Muscle of leg (tissue), 11 donors: ENCODE data around the gene ANKRD39. TPM values are rescaled to one million over a fixed set of nuclear protein-coding genes. Genes with fewer than 3 reads are reported as not detected.
"Not testable (repeated sequence)": the region's sequence is repeated elsewhere in the genome, so short reads cannot be mapped to it uniquely, and the experiment has no call there.

ENCODE experiments used
- DNase-seq: peaks from one replicate; pipeline ENCODE4 v3.0.0; 2013
- H3K27ac ChIP-seq: one replicate; pipeline ENCODE4 v1.5.1; 2013; ENCODE audit warnings: mild to moderate bottlenecking, low read length, control low read depth
- H3K27me3 ChIP-seq: one replicate; pipeline ENCODE4 v1.6.1; 2013; ENCODE audit warnings: low read length; ENCODE audit not compliant: control insufficient read depth, insufficient read depth
- H3K36me3 ChIP-seq: one replicate; pipeline ENCODE4 v1.6.1; 2013; ENCODE audit warnings: low read length; ENCODE audit not compliant: control insufficient read depth, insufficient read depth
- H3K4me1 ChIP-seq: one replicate; pipeline ENCODE4 v1.6.1; 2013; ENCODE audit warnings: low read length; ENCODE audit not compliant: control insufficient read depth, insufficient read depth
- H3K4me3 ChIP-seq: one replicate; pipeline ENCODE4 v1.5.1; 2013; ENCODE audit warnings: low read length, control low read depth
- H3K9me3 ChIP-seq: replicated peaks from 2 replicates; pipeline ENCODE4 v1.6.1; 2013; ENCODE audit warnings: low read depth, low read length; ENCODE audit not compliant: control insufficient read depth
- WGBS: methylation state at CpG from one replicate; pipeline ENCODE4 v1.1.5; 2013; ENCODE audit warnings: missing lambda C conversion rate; ENCODE audit not compliant: insufficient coverage; 5-methylcytosine and 5-hydroxymethylcytosine counted together
- polyA plus RNA-seq, 8 donors: library from polyadenylated mRNA; unstranded; fragments of 120-200 nt; gene quantifications; one replicate each; pipeline versions ENCODE4 v1.2.1 to v1.2.3, GENCODE V29; 2013; ENCODE audit warnings: inconsistent platforms in 1 of 8, low replicate concordance in 1 of 8; ENCODE audit not compliant: insufficient read length in 8 of 8, insufficient read depth in 1 of 8
- total RNA-seq: library from RNA; stranded (reverse); fragments of 120-200 nt; gene quantifications from one replicate; pipeline ENCODE4 v1.2.4, GENCODE V29; 2013

Gene ANKRD39
- total and polyA plus RNA-seq, 9 donors, result 5.9 to 7.7 (median 7.0) TPM

- peaks cover 12% of the 10 kb centered on the region for H3K36me3 ChIP-seq
- H3K4me3 ChIP-seq, result no peak overlapping the region
- no peaks in the 10 kb centered on the region for H3K27me3 ChIP-seq
- peaks cover 14% of the 10 kb centered on the region for H3K4me1 ChIP-seq
- H3K9me3 ChIP-seq, result no peaks in the 10 kb centered on the region
- no peak for DNase-seq
- 78% methylated on average over 6 of the region's 12 CpGs for WGBS
- H3K27ac ChIP-seq, result no peak overlapping the region
These were observed 47.6 kb downstream of the ANKRD39 start for GRCh38 chr2:96809951-96810782.

- H3K27ac ChIP-seq, result no peak overlapping the region
- peaks cover 14% of the 10 kb centered on the region for H3K4me1 ChIP-seq
- H3K9me3 ChIP-seq, result no peaks in the 10 kb centered on the region
- no peak overlapping the region for H3K4me3 ChIP-seq
- no peak for DNase-seq
- H3K36me3 ChIP-seq, result peaks cover 12% of the 10 kb centered on the region
- WGBS, result 78% methylated on average over 10 of the region's 13 CpGs
- H3K27me3 ChIP-seq, result no peaks in the 10 kb centered on the region
These were observed 48.5 kb downstream of the ANKRD39 start for GRCh38 chr2:96809216-96809882.

GRCh38 chr2:96808176-96808837 is 49.5 kb downstream of the ANKRD39 start:
- no peak for DNase-seq
- WGBS, result 91% methylated on average over 3 of the region's 10 CpGs
- no peak overlapping the region for H3K27ac ChIP-seq

GRCh38 chr2:96807127-96807471 is 50.7 kb downstream of the ANKRD39 start:
- Histone ChIP-seq H3K9me3 (no peaks in the 10 kb centered on the region), H3K27me3 (no peaks in the 10 kb centered on the region), H3K36me3 (peaks cover 15% of the 10 kb centered on the region), H3K4me3 (no peak overlapping the region), H3K4me1 (peaks cover 9% of the 10 kb centered on the region), H3K27ac (no peak overlapping the region)
- WGBS, result 92% methylated on average over 6 of the region's 10 CpGs
- no peak for DNase-seq

More at GRCh38 chr2:96808176-96808837, 49.5 kb downstream of the ANKRD39 start:
- Histone ChIP-seq H3K4me3 (no peak overlapping the region), H3K27me3 (no peaks in the 10 kb centered on the region), H3K36me3 (peaks cover 12% of the 10 kb centered on the region), H3K4me1 (peaks cover 14% of the 10 kb centered on the region), H3K9me3 (no peaks in the 10 kb centered on the region)

- peaks cover 5% of the 10 kb centered on the region for H3K4me1 ChIP-seq
- 60% methylated on average over 1 of the region's 23 CpGs for WGBS
- H3K4me3 ChIP-seq, result no peak overlapping the region
- no peaks in the 10 kb centered on the region for H3K27me3 ChIP-seq
- H3K9me3 ChIP-seq, result no peaks in the 10 kb centered on the region
- H3K27ac ChIP-seq, result no peak overlapping the region
- peaks cover 19% of the 10 kb centered on the region for H3K36me3 ChIP-seq
- DNase-seq, result no peak
These were observed 51.2 kb downstream of the ANKRD39 start for GRCh38 chr2:96806468-96807126.

- peaks cover 22% of the 10 kb centered on the region for H3K36me3 ChIP-seq
- H3K27me3 ChIP-seq, DNase-seq, H3K9me3 ChIP-seq, H3K4me3 ChIP-seq, H3K27ac ChIP-seq, H3K4me1 ChIP-seq: not testable (repeated sequence)
- no CpG with 5 or more reads among the region's 20 CpGs for WGBS
These were observed 51.9 kb downstream of the ANKRD39 start for GRCh38 chr2:96805946-96806345.

GRCh38 chr2:96804986-96805385 is 52.8 kb downstream of the ANKRD39 start:
- no peaks in the 10 kb centered on the region for H3K27me3 ChIP-seq
- peaks cover 8% of the 10 kb centered on the region for H3K4me1 ChIP-seq
- no peak for DNase-seq
- H3K9me3 ChIP-seq, result no peaks in the 10 kb centered on the region
- H3K36me3 ChIP-seq, result peaks cover 28% of the 10 kb centered on the region
- H3K27ac ChIP-seq, result no peak overlapping the region
- H3K4me3 ChIP-seq, result no peak overlapping the region

GRCh38 chr2:96802721-96803120 is 55.1 kb downstream of the ANKRD39 start:
- WGBS, result 87% methylated on average over 5 of the region's 7 CpGs
- Histone ChIP-seq H3K27me3 (no peaks in the 10 kb centered on the region), H3K4me1 (peaks cover 8% of the 10 kb centered on the region), H3K36me3 (peaks cover 40% of the 10 kb centered on the region), H3K27ac (no peak overlapping the region), H3K9me3 (no peaks in the 10 kb centered on the region), H3K4me3 (no peak overlapping the region)
- DNase-seq, result no peak

GRCh38 chr2:96801786-96802595 is 55.8 kb downstream of the ANKRD39 start:
- no peak for DNase-seq
- Histone ChIP-seq H3K4me3 (no peak overlapping the region), H3K4me1 (peaks cover 8% of the 10 kb centered on the region), H3K9me3 (no peaks in the 10 kb centered on the region), H3K36me3 (peaks cover 48% of the 10 kb centered on the region), H3K27ac (no peak overlapping the region), H3K27me3 (no peaks in the 10 kb centered on the region)
- 85% methylated on average over 10 of the region's 10 CpGs for WGBS
